ENCODE data around the gene IFNB1. TPM values are rescaled to one million over a fixed set of nuclear protein-coding genes. Genes with fewer than 3 reads are reported as not detected.
A peak's percentile ranks its signal among the peaks of the same experiment; 100 is the strongest.

Gene IFNB1
- total and polyA plus RNA-seq, 2 experiments from 2014 or later = not detected

GRCh38 chr9:21119093-21119770 is 41.5 kb upstream of the IFNB1 start:
- no peaks in the 10 kb centered on the region for H3K27me3 ChIP-seq
- H3K4me1 ChIP-seq (ENCODE audit: insufficient read depth) = no peaks in the 10 kb centered on the region
- H3K9me3 ChIP-seq (ENCODE audit: low read depth) = no peaks in the 10 kb centered on the region
- H3K27ac ChIP-seq = no peak overlapping the region
- TF ChIP-seq EZH2 (IDR thresholded peaks at IDR 0.05; ENCODE audit: borderline replicate concordance) (no peak), CTCF (IDR thresholded peaks at IDR 0.05; ENCODE audit: poor library complexity) (no peak), EZH2phosphoT487 (IDR thresholded peaks at IDR 0.05; ENCODE audit: low read depth, severe bottlenecking, unreplicated experiment) (no peak)
- H3K4me3 ChIP-seq = no peak overlapping the region
- no peaks in the 10 kb centered on the region for H4K20me1 ChIP-seq (ENCODE audit: insufficient read depth, poor library complexity, severe bottlenecking)
- WGBS (ENCODE audit: low lambda C conversion rate, missing lambda C conversion rate) = 76% methylated on average over 7 of the region's 7 CpGs
- H3K4me2 ChIP-seq = no peak overlapping the region
- no peaks in the 10 kb centered on the region for H3K36me3 ChIP-seq (replicated peaks; ENCODE audit: insufficient read depth, low read depth)
- no peaks in the 10 kb centered on the region for H3K79me2 ChIP-seq
- H2AFZ ChIP-seq = no peak overlapping the region
- no peak for DNase-seq (ENCODE audit: low spot score)
- H3K9me2 ChIP-seq (replicated peaks; ENCODE audit: insufficient read depth) = no peaks in the 10 kb centered on the region

GRCh38 chr9:21114311-21114710 is 36.6 kb upstream of the IFNB1 start:
- Histone ChIP-seq H3K9me3 (ENCODE audit: low read depth) (no peaks in the 10 kb centered on the region), H3K4me1 (ENCODE audit: insufficient read depth) (no peaks in the 10 kb centered on the region), H3K4me3 (no peak overlapping the region), H3K79me2 (no peaks in the 10 kb centered on the region), H3K9me2 (replicated peaks; ENCODE audit: insufficient read depth) (no peaks in the 10 kb centered on the region), H3K27ac (no peak overlapping the region), H3K4me2 (no peak overlapping the region), H3K36me3 (replicated peaks; ENCODE audit: insufficient read depth, low read depth) (no peaks in the 10 kb centered on the region), H3K27me3 (no peaks in the 10 kb centered on the region), H2AFZ (no peak overlapping the region), H4K20me1 (ENCODE audit: insufficient read depth, poor library complexity, severe bottlenecking) (no peaks in the 10 kb centered on the region)
- no peak for DNase-seq (ENCODE audit: low spot score)
- TF ChIP-seq EZH2phosphoT487 (IDR thresholded peaks at IDR 0.05; ENCODE audit: low read depth, severe bottlenecking, unreplicated experiment) (no peak), EZH2 (IDR thresholded peaks at IDR 0.05; ENCODE audit: borderline replicate concordance) (no peak), CTCF (IDR thresholded peaks at IDR 0.05; ENCODE audit: poor library complexity) (no peak)
- WGBS (ENCODE audit: low lambda C conversion rate, missing lambda C conversion rate) = 75% methylated on average over 2 of the region's 2 CpGs

- Histone ChIP-seq H3K27me3 (no peaks in the 10 kb centered on the region), H3K27ac (no peak overlapping the region), H3K79me2 (no peaks in the 10 kb centered on the region), H4K20me1 (ENCODE audit: insufficient read depth, poor library complexity, severe bottlenecking) (no peaks in the 10 kb centered on the region), H3K4me1 (ENCODE audit: insufficient read depth) (no peaks in the 10 kb centered on the region), H3K9me2 (replicated peaks; ENCODE audit: insufficient read depth) (no peaks in the 10 kb centered on the region), H3K4me2 (no peak overlapping the region), H3K4me3 (no peak overlapping the region), H3K36me3 (replicated peaks; ENCODE audit: insufficient read depth, low read depth) (no peaks in the 10 kb centered on the region), H2AFZ (no peak overlapping the region), H3K9me3 (ENCODE audit: low read depth) (no peaks in the 10 kb centered on the region)
- TF ChIP-seq EZH2phosphoT487 (IDR thresholded peaks at IDR 0.05; ENCODE audit: low read depth, severe bottlenecking, unreplicated experiment) (no peak), CTCF (IDR thresholded peaks at IDR 0.05; ENCODE audit: poor library complexity) (peak; percentile 92), EZH2 (IDR thresholded peaks at IDR 0.05; ENCODE audit: borderline replicate concordance) (no peak)
- DNase-seq (ENCODE audit: low spot score) = peak; percentile 78
- 24% methylated on average over 4 of the region's 4 CpGs for WGBS (ENCODE audit: low lambda C conversion rate, missing lambda C conversion rate)
Measured at GRCh38 chr9:21110708-21111576, 33.2 kb upstream of the IFNB1 start.

All from hepatocyte (in vitro differentiated cells).